GM21360 (cell line): Measurements from ENCODE around the gene HES3.

Experiments used
- ATAC-seq: cut with Tn5 transposase; IDR thresholded peaks from one replicate; pipeline ENCODE4 v1.9.1; 2021; ENCODE audit warnings: mild to moderate bottlenecking, moderate library complexity; ENCODE audit not compliant: unreplicated experiment

The HES3 gene, protein sequence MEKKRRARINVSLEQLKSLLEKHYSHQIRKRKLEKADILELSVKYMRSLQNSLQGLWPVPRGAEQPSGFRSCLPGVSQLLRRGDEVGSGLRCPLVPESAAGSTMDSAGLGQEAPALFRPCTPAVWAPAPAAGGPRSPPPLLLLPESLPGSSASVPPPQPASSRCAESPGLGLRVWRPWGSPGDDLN

GRCh38 chr1:6243993-6244392 is at the start of gene HES3:
TSS of gene HES3 (plus strand) at chr1:6244179. CDS start at chr1:6244366, 187 bp downstream.
- ATAC-seq, result no peak

GRCh38 chr1:6197746-6198427 is 46.1 kb upstream of the HES3 start:
- no peak for ATAC-seq

DNA sequence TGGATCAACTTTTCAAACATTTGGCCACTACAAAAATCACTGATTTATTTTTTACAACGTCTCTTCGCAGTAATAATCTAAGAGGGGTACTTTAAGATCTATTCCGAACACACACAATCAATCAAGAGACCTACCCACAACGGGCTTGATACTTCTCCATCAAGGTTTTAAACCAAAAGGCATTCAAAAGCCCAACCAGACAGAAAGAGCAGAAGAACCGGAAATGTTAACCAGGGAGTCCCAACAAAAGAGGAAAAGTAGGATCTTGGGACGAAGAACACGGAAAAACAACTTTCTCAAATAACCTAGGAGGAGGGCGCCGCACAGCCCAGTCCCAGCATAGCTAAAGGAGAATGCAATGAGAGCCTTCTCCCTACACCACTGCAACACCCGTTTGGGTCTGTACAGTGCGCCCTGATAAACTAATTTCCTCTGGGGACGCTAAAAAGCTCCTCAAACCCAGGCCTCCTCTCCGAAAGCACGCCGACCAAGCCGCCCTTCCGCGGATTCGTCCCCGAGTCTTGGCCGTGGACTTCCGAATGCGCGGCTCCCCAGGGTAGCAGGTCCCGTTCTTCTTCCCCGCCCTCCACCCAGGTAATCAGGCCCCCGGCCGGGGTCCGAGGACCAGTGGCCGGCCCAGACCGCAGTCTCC is 45.2 kb upstream of the HES3 start:
- ATAC-seq, result peak; percentile 15

DNA sequence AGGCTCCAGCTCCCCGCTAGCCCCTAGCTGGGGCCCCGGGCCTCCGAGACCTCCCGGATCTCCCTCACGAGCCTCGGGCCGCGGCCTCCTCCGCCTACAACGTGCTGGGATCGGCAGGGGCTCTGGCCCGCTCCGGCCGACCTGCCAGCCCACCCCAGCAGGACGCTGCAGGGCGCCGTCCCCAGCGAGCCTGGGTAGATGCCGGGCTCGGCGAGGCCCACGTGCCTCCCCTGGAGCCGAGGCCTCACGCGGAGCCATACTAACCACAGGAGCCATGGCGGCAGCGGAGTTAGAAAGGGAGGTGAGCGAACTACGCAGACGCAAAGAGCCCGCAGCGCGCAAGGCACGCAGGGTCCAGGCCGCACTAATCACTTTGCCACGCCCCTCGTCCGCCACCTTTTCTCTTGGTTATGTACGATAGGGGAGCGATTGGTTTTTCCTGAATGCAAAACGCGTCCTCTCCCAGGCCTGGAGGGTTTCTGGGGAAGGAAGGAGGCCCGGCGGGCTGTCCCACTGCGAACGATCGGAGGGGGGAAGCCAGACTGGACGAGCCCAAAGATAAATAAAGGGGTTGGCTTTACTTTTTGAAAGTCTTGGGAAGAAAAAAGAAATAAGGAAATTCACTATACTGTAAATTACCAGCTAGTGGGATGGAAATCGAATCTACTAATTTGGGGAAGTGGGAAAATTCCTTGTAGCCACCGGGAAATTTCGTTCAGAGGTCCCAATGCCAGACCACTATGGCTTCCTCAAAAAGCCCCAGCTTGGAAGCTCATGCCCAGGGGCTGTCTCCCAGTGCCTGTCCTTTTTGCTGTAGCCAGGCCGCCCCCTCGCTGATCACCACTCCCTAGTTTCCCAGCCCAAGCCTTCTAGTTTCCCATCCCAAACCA is 44.4 kb upstream of the HES3 start, which contains the start of gene RPL22:
TSS of gene RPL22 (minus strand) at position 298 of the 890 bp plus-strand sequence. CDS start at position 276, 22 bp downstream.
- peak; percentile 96 for ATAC-seq

GRCh38 chr1:6200188-6200809 is 43.7 kb upstream of the HES3 start:
- no peak for ATAC-seq

DNA sequence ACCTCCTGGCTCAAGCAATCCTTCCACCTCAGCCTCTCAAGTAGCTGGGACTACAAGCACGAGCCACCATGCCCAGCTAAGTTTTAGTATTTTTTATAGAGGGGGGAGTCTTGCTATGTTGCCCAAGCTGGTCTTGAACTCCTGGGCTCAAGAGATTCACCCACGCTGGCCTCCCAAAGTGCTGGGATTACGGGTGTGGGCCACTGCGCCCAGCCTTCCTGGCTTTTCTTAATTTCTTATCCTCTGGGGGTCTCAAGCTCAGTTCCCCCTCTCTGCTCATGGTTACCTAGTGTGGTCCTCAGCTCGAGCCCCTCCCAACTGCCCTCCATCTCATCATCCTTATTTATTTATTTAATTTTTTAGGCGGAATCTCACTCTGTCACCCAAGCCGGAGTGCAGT is 41.7 kb upstream of the HES3 start:
- no peak for ATAC-seq

DNA sequence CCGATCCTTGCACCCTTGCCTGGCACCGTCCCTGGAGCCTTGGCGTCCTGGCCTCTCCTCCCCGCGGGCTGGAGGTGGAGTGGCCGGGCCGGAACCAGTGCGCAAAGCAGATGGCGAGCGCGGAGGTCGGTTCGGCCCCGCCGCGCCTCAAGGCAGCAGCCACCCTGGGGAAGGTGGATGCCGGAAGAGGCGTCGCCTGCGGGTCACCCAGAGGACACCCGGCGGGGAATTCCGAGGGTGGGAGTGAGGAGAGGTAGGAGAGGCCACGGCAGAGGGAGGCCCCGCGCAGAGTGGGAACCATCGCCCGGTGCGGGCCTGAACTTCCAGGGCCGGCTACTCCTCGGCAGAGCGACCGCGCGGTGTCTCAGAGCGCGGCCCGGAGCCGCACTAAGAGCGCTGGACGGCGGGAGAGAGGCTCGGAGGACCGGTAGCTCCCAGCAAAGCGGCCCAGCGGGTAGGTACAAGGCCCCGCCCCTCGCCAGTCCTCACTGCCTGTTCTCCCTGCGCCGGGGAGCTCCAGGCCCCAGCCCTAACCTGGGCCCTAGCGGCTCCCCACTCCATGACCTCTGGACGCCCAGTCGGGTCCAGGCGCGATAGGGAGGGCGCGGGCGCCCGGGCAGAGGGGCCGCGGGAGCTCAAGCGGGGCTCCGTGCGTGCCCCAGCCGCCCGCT is 38.0 kb upstream of the HES3 start, which contains the start of gene RNF207:
TSS of gene RNF207 (plus strand) at position 271 of the 671 bp plus-strand sequence. CDS start 417 bp downstream, outside the sequence.
- ATAC-seq, result peak; percentile 62

GRCh38 chr1:6206520-6206855 is 37.5 kb upstream of the HES3 start:
- no peak for ATAC-seq

DNA sequence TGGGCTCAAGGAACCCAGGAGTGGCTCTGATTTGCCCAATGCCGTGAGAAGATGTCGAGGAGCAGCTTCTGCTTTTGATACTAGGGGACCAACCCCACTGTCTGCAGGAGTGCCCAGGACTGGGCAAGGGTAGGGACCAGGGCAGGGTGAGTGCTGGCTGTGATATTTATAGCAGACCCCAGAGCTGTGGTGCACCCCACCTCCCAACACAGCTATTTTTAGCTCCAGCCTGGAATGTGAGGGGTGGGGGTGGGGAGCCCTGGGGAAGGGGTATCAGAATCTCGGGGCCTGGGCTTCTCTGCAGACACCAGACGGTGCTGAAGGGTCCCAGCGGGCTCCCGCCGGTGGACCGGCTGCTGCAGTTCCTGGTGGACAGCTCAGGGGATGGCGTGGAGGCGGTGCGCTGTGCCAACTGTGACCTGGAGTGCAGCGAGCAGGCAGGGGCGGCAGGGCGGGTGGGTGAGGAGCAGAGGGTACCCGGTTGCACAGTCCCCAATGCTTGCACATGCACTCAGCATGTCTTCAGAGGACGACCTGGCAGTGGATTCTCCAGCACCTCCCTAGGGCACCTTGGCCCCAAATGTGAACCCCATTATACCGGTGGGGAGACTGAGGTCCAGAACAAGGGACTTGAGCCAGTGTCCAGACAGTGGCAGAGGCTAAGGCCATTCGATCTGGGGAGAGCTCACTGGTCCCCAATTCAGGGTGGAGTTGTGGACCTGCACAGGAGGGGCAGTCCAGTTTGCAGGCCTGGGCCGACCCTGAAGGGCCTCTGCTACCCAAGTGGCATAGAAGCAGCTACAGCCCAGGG is 36.7 kb upstream of the HES3 start:
- no peak for ATAC-seq

GRCh38 chr1:6207921-6208320 is 36.1 kb upstream of the HES3 start:
- ATAC-seq, result no peak

DNA sequence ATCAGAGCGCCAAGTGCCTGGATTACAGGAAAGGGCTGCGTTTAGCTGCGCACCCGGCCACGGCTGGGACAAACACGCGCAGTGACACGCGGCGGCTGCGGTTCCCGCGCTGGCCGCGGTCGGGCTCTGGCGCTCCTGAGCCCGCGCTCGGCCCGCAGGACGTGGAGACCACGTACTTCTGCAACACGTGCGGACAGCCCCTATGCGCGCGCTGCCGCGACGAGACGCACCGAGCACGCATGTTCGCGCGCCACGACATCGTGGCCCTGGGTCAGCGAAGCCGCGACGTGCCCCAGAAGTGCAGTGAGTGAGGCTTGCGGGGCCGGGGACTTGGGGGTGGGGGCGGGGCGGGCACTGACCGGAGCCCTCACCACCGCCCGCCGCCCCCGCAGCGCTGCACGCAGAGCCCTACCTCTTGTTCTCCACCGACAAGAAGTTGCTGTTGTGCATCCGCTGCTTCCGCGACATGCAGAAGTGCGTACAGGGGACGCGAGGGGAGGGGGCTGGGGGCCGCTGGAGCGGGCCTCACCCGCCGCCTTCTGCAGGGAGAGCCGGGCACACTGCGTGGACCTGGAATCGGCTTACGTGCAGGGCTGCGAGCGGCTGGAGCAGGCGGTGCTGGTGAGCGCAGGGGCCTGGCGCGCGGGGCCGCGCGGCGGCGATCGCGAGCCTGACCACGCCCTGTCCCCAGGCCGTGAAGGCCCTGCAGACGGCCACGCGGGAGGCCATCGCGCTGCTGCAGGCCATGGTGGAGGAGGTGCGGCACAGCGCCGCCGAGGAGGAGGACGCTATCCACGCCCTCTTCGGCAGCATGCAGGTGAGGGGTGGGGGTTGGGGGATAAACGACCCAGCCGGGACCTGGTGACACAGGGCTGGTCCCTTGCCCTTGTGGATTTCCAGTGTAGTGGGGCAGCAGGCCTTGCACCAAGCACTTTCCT is 35.0 kb upstream of the HES3 start:
- no peak for ATAC-seq

GRCh38 chr1:6209661-6210580 is 34.1 kb upstream of the HES3 start:
- no peak for ATAC-seq

GRCh38 chr1:6210591-6211355 is 33.2 kb upstream of the HES3 start:
- ATAC-seq, result no peak

DNA sequence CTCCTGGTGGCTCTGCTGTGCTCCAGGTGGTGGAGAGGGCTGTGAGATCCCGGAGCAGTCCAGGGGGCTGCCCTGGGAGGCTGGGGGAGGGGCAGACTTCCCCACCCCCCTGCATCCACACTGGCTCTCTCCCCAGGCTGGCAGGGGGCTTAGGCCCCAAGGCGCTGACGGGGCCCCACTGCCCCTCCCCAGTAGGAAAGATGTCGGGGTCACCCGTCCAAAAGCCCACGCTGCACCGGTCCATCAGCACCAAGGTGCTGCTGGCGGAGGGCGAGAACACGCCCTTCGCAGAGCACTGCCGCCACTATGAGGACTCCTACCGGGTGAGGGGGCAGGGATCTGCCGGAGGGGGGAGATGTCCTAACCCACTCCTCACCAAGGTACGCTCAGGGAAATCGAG is 32.2 kb upstream of the HES3 start:
- ATAC-seq, result no peak

- no peak for ATAC-seq
These were observed 31.6 kb upstream of the HES3 start for GRCh38 chr1:6212193-6212959.
